G401.6 (cell line): ENCODE data around the gene CAMK1D.
"Not testable (repeated sequence)": the region's sequence is repeated elsewhere in the genome, so short reads cannot be mapped to it uniquely, and the experiment has no call there.

Source experiments
- FAIRE-seq: peaks from 2 replicates; lab custom pipeline; 2012; peaks lifted over from hg19 to GRCh38; lab: Jason Lieb, UNC

Gene CAMK1D

GRCh38 chr10:12854988-12855387 lies 505.6 kb downstream of the CAMK1D start:
- no peak for FAIRE-seq

GRCh38 chr10:12862459-12862858 lies 513.1 kb downstream of the CAMK1D start:
- no peak for FAIRE-seq

GRCh38 chr10:12865515-12865914 lies 516.2 kb downstream of the CAMK1D start:
- not testable (repeated sequence) for FAIRE-seq

- FAIRE-seq = no peak
These were observed 518.9 kb downstream of the CAMK1D start for GRCh38 chr10:12868229-12868628.

GRCh38 chr10:12869427-12869826 lies 520.1 kb downstream of the CAMK1D start:
- FAIRE-seq = no peak

- FAIRE-seq = no peak
These were observed 523.2 kb downstream of the CAMK1D start for GRCh38 chr10:12872577-12872976.

- FAIRE-seq = no peak
These were observed 523.8 kb downstream of the CAMK1D start for GRCh38 chr10:12873172-12873571.

GRCh38 chr10:12874501-12874900 lies 525.2 kb downstream of the CAMK1D start:
- no peak for FAIRE-seq

GRCh38 chr10:12875100-12875499 lies 525.8 kb downstream of the CAMK1D start:
- no peak for FAIRE-seq

- FAIRE-seq = no peak
These were observed 526.9 kb downstream of the CAMK1D start for GRCh38 chr10:12876266-12876665.

- no peak for FAIRE-seq
These were observed 527.8 kb downstream of the CAMK1D start for GRCh38 chr10:12877150-12877549.

- no peak for FAIRE-seq
These were observed 531.1 kb downstream of the CAMK1D start for GRCh38 chr10:12880423-12880822.

- no peak for FAIRE-seq
These were observed 535.5 kb downstream of the CAMK1D start for GRCh38 chr10:12884851-12885250.
